Measurements from ENCODE around the gene PLXNB1.
"Not testable (repeated sequence)": the region's sequence is repeated elsewhere in the genome, so short reads cannot be mapped to it uniquely, and the experiment has no call there.

Gene PLXNB1

GRCh38 chr3:48465237-48465530 is 35.3 kb upstream of the PLXNB1 start:
- DNase-seq: no peak

- DNase-seq: no peak
Observed at GRCh38 chr3:48464713-48465221, 34.9 kb upstream of the PLXNB1 start.

- no peak for DNase-seq
Observed at GRCh38 chr3:48463703-48464102, 33.8 kb upstream of the PLXNB1 start.

- DNase-seq: not testable (repeated sequence)
Observed at GRCh38 chr3:48461767-48462166, 31.9 kb upstream of the PLXNB1 start.

- no peak for DNase-seq
Observed at GRCh38 chr3:48460517-48460902, 30.6 kb upstream of the PLXNB1 start.

- no peak for DNase-seq
Observed at GRCh38 chr3:48459773-48460516, 30.1 kb upstream of the PLXNB1 start.

GRCh38 chr3:48459331-48459730 is 29.4 kb upstream of the PLXNB1 start:
- no peak for DNase-seq

GRCh38 chr3:48456456-48456855 is 26.6 kb upstream of the PLXNB1 start:
- no peak for DNase-seq

GRCh38 chr3:48451270-48451669 is 21.4 kb upstream of the PLXNB1 start:
- DNase-seq: no peak

- peak; percentile 73 for DNase-seq
Observed at GRCh38 chr3:48446425-48447193, 16.7 kb upstream of the PLXNB1 start, which contains the start of gene ATRIP. TSS of gene ATRIP (plus strand) at chr3:48446737. CDS start at chr3:48446846, 109 bp downstream.

GRCh38 chr3:48446043-48446424 is 16.1 kb upstream of the PLXNB1 start:
- no peak for DNase-seq

- DNase-seq: no peak
Observed at GRCh38 chr3:48445277-48445882, 15.5 kb upstream of the PLXNB1 start.

GRCh38 chr3:48441940-48442339 is 12.1 kb upstream of the PLXNB1 start:
- no peak for DNase-seq

GRCh38 chr3:48440590-48440958 is 10.7 kb upstream of the PLXNB1 start:
- DNase-seq: no peak

- peak; percentile 95 for DNase-seq
Observed at GRCh38 chr3:48439820-48440589, 10.1 kb upstream of the PLXNB1 start, which contains the start of the genes CCDC51 and TMA7. TSS of gene CCDC51 (minus strand) at chr3:48440119. CDS start at chr3:48435128, 4,991 bp downstream. TSS of gene TMA7 (plus strand) at chr3:48440257. CDS start at chr3:48440297, 40 bp downstream.

- no peak for DNase-seq
Observed at GRCh38 chr3:48437812-48438211, 7.9 kb upstream of the PLXNB1 start.

- no peak for DNase-seq
Observed at GRCh38 chr3:48436855-48437254, 7.0 kb upstream of the PLXNB1 start.

- no peak for DNase-seq
Observed at GRCh38 chr3:48436477-48436787, 6.5 kb upstream of the PLXNB1 start.

GRCh38 chr3:48435774-48436476 is 6.0 kb upstream of the PLXNB1 start:
- peak; percentile 78 for DNase-seq

- no peak for DNase-seq
Observed at GRCh38 chr3:48435223-48435595, 5.3 kb upstream of the PLXNB1 start.

- no peak for DNase-seq
Observed at GRCh38 chr3:48434591-48435222, 4.8 kb upstream of the PLXNB1 start.

All from KG1 (cell line).